GM10248 (cell line): ENCODE data around the gene NMNAT2.

Experiments
- CTCF ChIA-PET: fragments of 300-600 bp; sonication (Branson Sonifier 250); formaldehyde crosslinking; extraction: SDS; loops from one replicate; lab custom pipeline; 2021; ENCODE audit warnings: antibody characterized with exemption; lab: Yijun Ruan, JAX
- POLR2A ChIA-PET: fragments of 350-650 bp; sonication (Branson Sonifier 250); formaldehyde crosslinking; extraction: SDS; loops from one replicate; lab custom pipeline; 2020; ENCODE audit warnings: antibody characterized with exemption; lab: Yijun Ruan, JAX
- DNase-seq: peaks from one replicate; pipeline ENCODE4 v3.0.0; 2012; ENCODE audit errors: extremely low spot score
- CTCF ChIP-seq: IDR thresholded peaks from 2 replicates; pipeline ENCODE4 v1.5.1; 2012; ENCODE audit warnings: mild to moderate bottlenecking, low read depth; ENCODE audit errors: extremely low read depth, missing control alignments, control extremely low read depth

Gene NMNAT2

GRCh38 chr1:183374825-183375224 is 43.4 kb downstream of the NMNAT2 start:
- TF ChIP-seq CTCF = no peak
- CTCF ChIA-PET = interaction anchor here (1.5 kb wide), 1 partner anchor 57 kb away, joined by 3 read pairs; no protein-coding TSS in a partner anchor
- POLR2A ChIA-PET = no interaction called here
- no peak for DNase-seq

- no peak for TF ChIP-seq CTCF
- ChIA-PET CTCF (no interaction called here), POLR2A (no interaction called here)
- DNase-seq = no peak
Observed at GRCh38 chr1:183372586-183373230, 45.5 kb downstream of the NMNAT2 start.

GRCh38 chr1:183370399-183371058 is 47.7 kb downstream of the NMNAT2 start:
- TF ChIP-seq CTCF = no peak
- ChIA-PET POLR2A (no interaction called here), CTCF (no interaction called here)
- DNase-seq = no peak

GRCh38 chr1:183368213-183369108 is 49.7 kb downstream of the NMNAT2 start:
- CTCF ChIA-PET = no interaction called here
- no peak for DNase-seq
- POLR2A ChIA-PET = interaction anchor here (0.7 kb wide), 1 partner anchor 56 kb away, joined by 3 read pairs; no protein-coding TSS in a partner anchor
- no peak for TF ChIP-seq CTCF

- TF ChIP-seq CTCF = no peak
- POLR2A ChIA-PET = no interaction called here
- CTCF ChIA-PET = no interaction called here
- no peak for DNase-seq
Observed at GRCh38 chr1:183366116-183366515, 52.1 kb downstream of the NMNAT2 start.

GRCh38 chr1:183365676-183366075 is 52.5 kb downstream of the NMNAT2 start:
- ChIA-PET POLR2A (no interaction called here), CTCF (no interaction called here)

More at GRCh38 chr1:183365676-183366075, 52.5 kb downstream of the NMNAT2 start:
- TF ChIP-seq CTCF = no peak
- DNase-seq = no peak
